DOHH2 (cell line): Measurements from ENCODE around the gene TRERF1.

ENCODE experiments used
- H3F3A ChIP-seq: fragments of 200-600 bp; sonication (generic), shearing (Covaris generic); 2 replicates; pipeline ENCODE4 v1.6.0; 2016; ENCODE audit warnings: antibody characterized with exemption, mild to moderate bottlenecking; ENCODE audit not compliant: control insufficient read depth, insufficient read depth
- H3K27ac ChIP-seq: fragments of 200-600 bp; sonication (generic); 2 replicates; pipeline ENCODE4 v1.5.1; 2014; ENCODE audit warnings: low read depth, mild to moderate bottlenecking, low read length, moderate library complexity
- H3K27me3 ChIP-seq: fragments of 200-600 bp; sonication (generic); 2 replicates; pipeline ENCODE4 v1.6.1; 2014; ENCODE audit warnings: mild to moderate bottlenecking, low read length, mixed read lengths; ENCODE audit not compliant: control insufficient read depth
- H3K36me3 ChIP-seq: fragments of 200-600 bp; sonication (generic); 2 replicates; pipeline ENCODE4 v1.6.1; 2014; ENCODE audit warnings: mild to moderate bottlenecking, low read length, moderate library complexity, mixed read lengths; ENCODE audit not compliant: control insufficient read depth
- H3K4me1 ChIP-seq: fragments of 200-600 bp; sonication (generic); 2 replicates; pipeline ENCODE4 v1.6.1; 2014; ENCODE audit warnings: mild to moderate bottlenecking, low read length, mixed read lengths; ENCODE audit not compliant: control insufficient read depth
- H3K4me2 ChIP-seq: fragments of 200-600 bp; sonication (generic); 2 replicates; pipeline ENCODE4 v1.6.0; 2014; ENCODE audit warnings: mild to moderate bottlenecking, low read length, moderate library complexity
- H3K4me3 ChIP-seq: fragments of 200-600 bp; sonication (generic); 2 replicates; pipeline ENCODE4 v1.5.1; 2014; ENCODE audit warnings: mild to moderate bottlenecking, low read length, mixed read lengths
- H3K79me2 ChIP-seq: fragments of 200-600 bp; sonication (generic); 2 replicates; pipeline ENCODE4 v1.6.1; 2014; ENCODE audit warnings: mild to moderate bottlenecking, low read length, mixed read lengths; ENCODE audit not compliant: control insufficient read depth
- H3K9me2 ChIP-seq: fragments of 200-600 bp; sonication (generic); replicated peaks from 2 replicates; pipeline ENCODE4 v1.6.1; 2014; ENCODE audit warnings: mild to moderate bottlenecking, low read length, mixed read lengths; ENCODE audit not compliant: control insufficient read depth
- H3K9me3 ChIP-seq: fragments of 200-600 bp; sonication (generic); 2 replicates; pipeline ENCODE4 v1.6.1; 2014; ENCODE audit warnings: antibody characterized with exemption, low read length, mixed read lengths; ENCODE audit not compliant: control insufficient read depth, insufficient read depth
- H4K20me1 ChIP-seq: fragments of 200-600 bp; sonication (generic); 2 replicates; pipeline ENCODE4 v1.6.0; 2014; ENCODE audit warnings: low read depth, mild to moderate bottlenecking, antibody characterized with exemption, low read length, moderate library complexity; ENCODE audit not compliant: control insufficient read depth, insufficient read depth
- EZH2phosphoT487 ChIP-seq: fragments of 200-600 bp; sonication (generic); IDR thresholded peaks from 2 replicates; pipeline ENCODE4 v1.6.1; 2017; ENCODE audit warnings: borderline replicate concordance, mild to moderate bottlenecking, antibody characterized with exemption, low read length, moderate library complexity, mixed read lengths
- TF ChIP-seq, protein P1 (sequence below): fragments of 200-600 bp; sonication (generic); IDR thresholded peaks from one replicate; pipeline ENCODE4 v1.5.1; 2014; ENCODE audit warnings: antibody characterized with exemption, mild to moderate bottlenecking, low read depth, low read length; ENCODE audit not compliant: poor library complexity, severe bottlenecking

Gene TRERF1

DNA sequence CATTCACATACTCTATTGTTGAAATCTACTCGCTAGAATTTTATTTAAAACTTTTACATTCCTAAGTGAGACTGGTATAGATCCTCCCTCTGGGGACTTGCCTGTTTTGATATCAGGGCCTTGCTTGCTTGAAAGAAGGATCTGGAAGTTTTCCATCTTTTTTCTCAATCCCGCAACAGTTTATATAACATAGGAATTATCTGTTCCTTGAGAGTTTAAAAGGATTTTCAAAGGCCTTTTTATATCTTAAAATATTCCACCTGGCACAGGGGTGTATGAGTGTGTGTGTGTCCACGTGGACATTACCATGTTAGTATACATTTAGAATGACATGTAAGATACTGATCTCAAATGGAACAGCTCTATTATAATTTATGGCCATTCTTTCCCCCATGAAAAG, 96.3 kb downstream of the TRERF1 start:
- no peaks in the 10 kb centered on the region for H3K27me3 ChIP-seq
- TF ChIP-seq, protein P1, sequence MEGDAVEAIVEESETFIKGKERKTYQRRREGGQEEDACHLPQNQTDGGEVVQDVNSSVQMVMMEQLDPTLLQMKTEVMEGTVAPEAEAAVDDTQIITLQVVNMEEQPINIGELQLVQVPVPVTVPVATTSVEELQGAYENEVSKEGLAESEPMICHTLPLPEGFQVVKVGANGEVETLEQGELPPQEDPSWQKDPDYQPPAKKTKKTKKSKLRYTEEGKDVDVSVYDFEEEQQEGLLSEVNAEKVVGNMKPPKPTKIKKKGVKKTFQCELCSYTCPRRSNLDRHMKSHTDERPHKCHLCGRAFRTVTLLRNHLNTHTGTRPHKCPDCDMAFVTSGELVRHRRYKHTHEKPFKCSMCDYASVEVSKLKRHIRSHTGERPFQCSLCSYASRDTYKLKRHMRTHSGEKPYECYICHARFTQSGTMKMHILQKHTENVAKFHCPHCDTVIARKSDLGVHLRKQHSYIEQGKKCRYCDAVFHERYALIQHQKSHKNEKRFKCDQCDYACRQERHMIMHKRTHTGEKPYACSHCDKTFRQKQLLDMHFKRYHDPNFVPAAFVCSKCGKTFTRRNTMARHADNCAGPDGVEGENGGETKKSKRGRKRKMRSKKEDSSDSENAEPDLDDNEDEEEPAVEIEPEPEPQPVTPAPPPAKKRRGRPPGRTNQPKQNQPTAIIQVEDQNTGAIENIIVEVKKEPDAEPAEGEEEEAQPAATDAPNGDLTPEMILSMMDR = no peak
- TF ChIP-seq EZH2phosphoT487 = no peak
- peaks cover 5% of the 10 kb centered on the region for H3K36me3 ChIP-seq
- H4K20me1 ChIP-seq = no peaks in the 10 kb centered on the region
- H3K9me2 ChIP-seq = no peaks in the 10 kb centered on the region
- H3K4me2 ChIP-seq = no peak overlapping the region
- H3F3A ChIP-seq = 0 out of 2 replicates have a peak, but pooled peaks cover 3% of the 10 kb centered on the region
- no peak overlapping the region for H3K27ac ChIP-seq
- H3K4me1 ChIP-seq = 0 out of 2 replicates have a peak, but pooled peaks cover 2% of the 10 kb centered on the region
- no peak overlapping the region for H3K4me3 ChIP-seq
- H3K79me2 ChIP-seq = no peaks in the 10 kb centered on the region; the same call in 1 of the 2 replicates
- H3K9me3 ChIP-seq = no peaks in the 10 kb centered on the region

DNA sequence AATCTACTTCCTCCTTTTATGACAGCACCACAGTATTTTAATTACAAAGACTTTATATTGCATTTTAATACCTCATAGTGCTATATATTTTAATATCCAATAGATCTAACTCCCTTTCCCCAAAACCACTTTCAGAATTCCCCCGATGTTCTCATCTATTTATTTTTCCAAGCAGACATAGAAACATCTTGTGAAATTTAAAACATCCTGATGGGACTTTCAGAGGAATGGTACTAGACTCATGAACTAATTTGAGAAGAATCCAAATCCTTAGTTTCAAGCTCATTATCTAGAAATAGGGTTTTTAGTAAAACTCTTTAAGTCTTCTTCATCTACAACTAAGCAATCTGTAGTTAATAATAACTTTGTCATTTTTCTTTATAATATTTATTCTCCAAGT, 97.0 kb downstream of the TRERF1 start:
- no peak overlapping the region for H3K4me3 ChIP-seq
- TF ChIP-seq EZH2phosphoT487 = no peak
- TF ChIP-seq, protein P1 = no peak
- H3F3A ChIP-seq = 0 out of 2 replicates have a peak, but pooled peaks cover 3% of the 10 kb centered on the region
- no peaks in the 10 kb centered on the region for H3K9me3 ChIP-seq
- H3K4me1 ChIP-seq = no peaks in the 10 kb centered on the region
- H3K79me2 ChIP-seq = no peaks in the 10 kb centered on the region; the same call in 1 of the 2 replicates
- H3K27me3 ChIP-seq = no peaks in the 10 kb centered on the region
- no peak overlapping the region for H3K4me2 ChIP-seq
- no peaks in the 10 kb centered on the region for H3K9me2 ChIP-seq
- H3K36me3 ChIP-seq = peaks cover 5% of the 10 kb centered on the region
- H3K27ac ChIP-seq = no peak overlapping the region
- H4K20me1 ChIP-seq = no peaks in the 10 kb centered on the region

- Histone ChIP-seq H3K27me3 (no peaks in the 10 kb centered on the region), H3K4me3 (no peak overlapping the region), H4K20me1 (no peaks in the 10 kb centered on the region; the same call in 1 of the 2 replicates), H3K79me2 (no peaks in the 10 kb centered on the region; the same call in 1 of the 2 replicates), H3K36me3 (peaks cover 5% of the 10 kb centered on the region), H3K9me3 (no peaks in the 10 kb centered on the region), H3K27ac (no peak overlapping the region), H3K9me2 (no peaks in the 10 kb centered on the region), H3K4me2 (no peak overlapping the region), H3K4me1 (no peaks in the 10 kb centered on the region), H3F3A (0 out of 2 replicates have a peak, but pooled peaks cover 3% of the 10 kb centered on the region)
- TF ChIP-seq, protein P1 = no peak
- no peak for TF ChIP-seq EZH2phosphoT487
Observed at GRCh38 chr6:42352856-42353564, 98.7 kb downstream of the TRERF1 start.
